ENCODE data around the gene MUC4. TPM values are rescaled to one million over a fixed set of nuclear protein-coding genes. Genes with fewer than 3 reads are reported as not detected.

Gene MUC4
- total and polyA plus RNA-seq, 4 donors, result 0.59 to 6.3 (median 2.0) TPM

- no peak overlapping the region for H3K4me3 ChIP-seq (ENCODE audit: low read depth, low read length)
- H3K27ac ChIP-seq (ENCODE audit: low read depth, low read length), result no peak overlapping the region
- 87% methylated on average over 24 of the region's 28 CpGs for WGBS (ENCODE audit: insufficient coverage)
- H3K36me3 ChIP-seq (ENCODE audit: control insufficient read depth, insufficient read depth, low read length), result no peaks in the 10 kb centered on the region
- H3K9me3 ChIP-seq (ENCODE audit: control insufficient read depth, insufficient read depth, low read length), result no peaks in the 10 kb centered on the region
- peaks cover 14% of the 10 kb centered on the region for H3K4me1 ChIP-seq (ENCODE audit: control insufficient read depth, insufficient read depth, low read length)
- DNase-seq (ENCODE audit: low read depth in 4 of 6, low spot score in 6 of 6), result no peak
- peaks cover 11% of the 10 kb centered on the region for H3K27me3 ChIP-seq (ENCODE audit: control insufficient read depth, insufficient read depth, low read length)
Observed at GRCh38 chr3:195763076-195763830, 48.5 kb downstream of the MUC4 start.

DNA sequence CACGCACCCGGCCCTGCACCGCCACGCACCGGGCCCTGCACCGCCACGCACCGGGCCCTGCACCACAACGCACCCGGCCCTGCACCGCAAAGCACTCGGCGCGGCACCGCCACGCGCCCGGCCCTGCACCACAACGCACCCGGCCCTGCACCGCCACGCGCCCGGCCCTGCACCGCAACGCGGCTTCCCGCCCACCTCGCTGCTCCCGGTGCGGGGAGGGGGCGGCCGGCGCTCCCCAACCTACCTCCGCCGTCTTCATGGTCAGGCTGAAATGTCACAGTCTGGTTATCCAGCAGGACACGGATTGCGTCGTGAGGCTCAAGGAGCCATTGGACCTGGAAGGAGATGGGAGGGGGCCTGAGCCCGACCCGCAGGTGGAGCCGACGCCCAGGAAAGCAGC, 49.1 kb downstream of the MUC4 start:
- no peak overlapping the region for H3K4me3 ChIP-seq (ENCODE audit: low read depth, low read length)
- no peak for DNase-seq (ENCODE audit: low read depth in 4 of 6, low spot score in 6 of 6)
- H3K9me3 ChIP-seq (ENCODE audit: control insufficient read depth, insufficient read depth, low read length), result no peaks in the 10 kb centered on the region
- 88% methylated on average over 35 of the region's 43 CpGs for WGBS (ENCODE audit: insufficient coverage)
- peaks cover 14% of the 10 kb centered on the region for H3K27me3 ChIP-seq (ENCODE audit: control insufficient read depth, insufficient read depth, low read length)
- no peak overlapping the region for H3K27ac ChIP-seq (ENCODE audit: low read depth, low read length)
- H3K4me1 ChIP-seq (ENCODE audit: control insufficient read depth, insufficient read depth, low read length), result peaks cover 19% of the 10 kb centered on the region
- H3K36me3 ChIP-seq (ENCODE audit: control insufficient read depth, insufficient read depth, low read length), result no peaks in the 10 kb centered on the region

DNA sequence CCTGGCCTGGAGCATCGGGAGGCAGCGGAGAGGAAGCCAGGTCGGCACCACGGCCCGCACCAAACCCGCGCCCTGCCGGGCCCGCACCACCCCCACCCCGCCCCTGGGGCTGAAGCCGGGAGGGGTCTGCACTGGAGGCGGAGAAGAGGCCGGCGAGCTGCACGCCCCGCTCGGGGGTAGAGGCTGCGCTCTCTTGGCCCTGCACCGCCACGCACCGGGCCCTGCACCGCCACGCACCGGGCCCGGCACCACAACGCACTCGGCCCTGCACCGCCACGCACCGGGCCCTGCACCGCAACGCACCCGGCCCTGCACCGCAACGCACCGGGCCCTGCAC, 49.5 kb downstream of the MUC4 start:
- Histone ChIP-seq H3K36me3 (ENCODE audit: control insufficient read depth, insufficient read depth, low read length) (no peaks in the 10 kb centered on the region), H3K9me3 (ENCODE audit: control insufficient read depth, insufficient read depth, low read length) (no peaks in the 10 kb centered on the region), H3K4me1 (ENCODE audit: control insufficient read depth, insufficient read depth, low read length) (peaks cover 23% of the 10 kb centered on the region), H3K4me3 (ENCODE audit: low read depth, low read length) (no peak overlapping the region), H3K27me3 (ENCODE audit: control insufficient read depth, insufficient read depth, low read length) (peaks cover 14% of the 10 kb centered on the region), H3K27ac (ENCODE audit: low read depth, low read length) (no peak overlapping the region)
- 75% methylated on average over 29 of the region's 36 CpGs for WGBS (ENCODE audit: insufficient coverage)
- DNase-seq (ENCODE audit: low read depth in 4 of 6, low spot score in 6 of 6), result no peak

DNA sequence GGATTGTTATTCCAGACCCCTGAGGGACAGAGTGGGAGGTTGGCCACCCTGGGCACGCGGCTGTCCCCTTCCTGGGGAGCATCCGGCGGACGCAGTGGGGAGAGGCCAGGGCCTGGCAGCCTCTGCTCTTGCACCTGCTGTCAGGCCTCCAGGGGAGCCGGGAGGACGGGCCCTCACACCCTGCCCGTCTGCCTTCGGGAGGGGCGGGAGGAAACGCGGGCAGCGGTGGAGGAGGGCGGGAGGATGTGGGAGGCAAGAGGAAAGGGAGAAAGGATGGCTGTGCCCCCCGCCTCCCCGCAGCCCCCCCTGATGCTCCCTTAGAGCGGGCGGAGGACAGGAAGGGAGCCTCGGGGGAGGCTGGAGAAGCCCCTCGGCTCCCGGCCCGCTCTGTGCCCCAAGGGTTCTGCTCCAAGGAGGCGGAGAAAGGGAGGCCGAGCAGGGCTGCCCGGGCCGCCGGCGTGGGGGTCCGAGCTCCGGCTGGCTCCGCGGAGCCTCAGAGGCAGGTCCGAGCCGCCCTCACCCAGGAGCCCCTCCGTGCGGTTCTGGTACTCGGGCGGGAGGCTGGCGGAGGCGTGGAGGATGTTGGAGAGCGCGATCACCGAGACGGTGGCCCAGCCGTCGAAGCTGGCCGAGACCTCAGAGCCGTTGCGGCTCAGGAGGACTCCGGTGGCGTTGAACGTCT, 50.0 kb downstream of the MUC4 start:
- H3K27me3 ChIP-seq (ENCODE audit: control insufficient read depth, insufficient read depth, low read length), result peaks cover 14% of the 10 kb centered on the region
- H3K9me3 ChIP-seq (ENCODE audit: control insufficient read depth, insufficient read depth, low read length), result no peaks in the 10 kb centered on the region
- no peak overlapping the region for H3K4me3 ChIP-seq (ENCODE audit: low read depth, low read length)
- H3K36me3 ChIP-seq (ENCODE audit: control insufficient read depth, insufficient read depth, low read length), result no peaks in the 10 kb centered on the region
- H3K27ac ChIP-seq (ENCODE audit: low read depth, low read length), result no peak overlapping the region
- 25% methylated on average over 49 of the region's 52 CpGs for WGBS (ENCODE audit: insufficient coverage)
- DNase-seq (ENCODE audit: low read depth in 4 of 6, low spot score in 6 of 6), result no peak
- H3K4me1 ChIP-seq (ENCODE audit: control insufficient read depth, insufficient read depth, low read length), result peaks cover 28% of the 10 kb centered on the region

DNA sequence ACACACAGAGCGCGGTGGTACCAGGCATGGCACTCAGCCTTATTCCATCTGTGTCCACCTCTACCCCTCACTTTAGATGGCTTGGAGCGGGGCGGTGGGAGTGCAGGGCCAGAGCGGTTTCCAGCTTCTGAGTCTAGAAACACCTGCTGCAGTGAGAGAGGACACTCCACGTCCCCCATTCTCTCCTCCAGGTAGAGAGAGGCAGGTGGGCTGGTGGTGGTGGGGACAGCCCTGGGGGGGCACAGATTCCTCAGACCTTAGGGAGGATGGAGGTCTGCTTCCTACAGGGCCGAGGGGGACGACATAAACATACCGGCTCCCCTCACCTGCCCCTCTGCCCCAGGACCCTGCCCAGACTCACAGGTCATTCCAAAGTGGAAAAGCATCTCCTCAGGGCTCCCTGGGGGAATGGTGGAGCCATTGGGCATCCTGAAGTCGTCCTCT, 50.6 kb downstream of the MUC4 start:
- WGBS (ENCODE audit: insufficient coverage), result 67% methylated on average over 3 of the region's 10 CpGs
- DNase-seq (ENCODE audit: low read depth in 4 of 6, low spot score in 6 of 6), result no peak
- Histone ChIP-seq H3K4me3 (ENCODE audit: low read depth, low read length) (no peak overlapping the region), H3K4me1 (ENCODE audit: control insufficient read depth, insufficient read depth, low read length) (peaks cover 31% of the 10 kb centered on the region), H3K27me3 (ENCODE audit: control insufficient read depth, insufficient read depth, low read length) (peaks cover 14% of the 10 kb centered on the region), H3K36me3 (ENCODE audit: control insufficient read depth, insufficient read depth, low read length) (no peaks in the 10 kb centered on the region), H3K9me3 (ENCODE audit: control insufficient read depth, insufficient read depth, low read length) (no peaks in the 10 kb centered on the region), H3K27ac (ENCODE audit: low read depth, low read length) (peak overlapping the region; percentile 57)

- H3K27ac ChIP-seq (ENCODE audit: low read depth, low read length), result peak overlapping the region; percentile 57
- H3K36me3 ChIP-seq (ENCODE audit: control insufficient read depth, insufficient read depth, low read length), result no peaks in the 10 kb centered on the region
- 72% methylated on average over 24 of the region's 24 CpGs for WGBS (ENCODE audit: insufficient coverage)
- H3K27me3 ChIP-seq (ENCODE audit: control insufficient read depth, insufficient read depth, low read length), result peaks cover 14% of the 10 kb centered on the region
- no peaks in the 10 kb centered on the region for H3K9me3 ChIP-seq (ENCODE audit: control insufficient read depth, insufficient read depth, low read length)
- H3K4me3 ChIP-seq (ENCODE audit: low read depth, low read length), result no peak overlapping the region
- peaks cover 34% of the 10 kb centered on the region for H3K4me1 ChIP-seq (ENCODE audit: control insufficient read depth, insufficient read depth, low read length)
- peak in 5 of 6 donors; percentile 42 to 85 (median 51) for DNase-seq (ENCODE audit: low read depth in 4 of 6, low spot score in 6 of 6)
Observed at GRCh38 chr3:195760345-195761122, 51.2 kb downstream of the MUC4 start.

DNA sequence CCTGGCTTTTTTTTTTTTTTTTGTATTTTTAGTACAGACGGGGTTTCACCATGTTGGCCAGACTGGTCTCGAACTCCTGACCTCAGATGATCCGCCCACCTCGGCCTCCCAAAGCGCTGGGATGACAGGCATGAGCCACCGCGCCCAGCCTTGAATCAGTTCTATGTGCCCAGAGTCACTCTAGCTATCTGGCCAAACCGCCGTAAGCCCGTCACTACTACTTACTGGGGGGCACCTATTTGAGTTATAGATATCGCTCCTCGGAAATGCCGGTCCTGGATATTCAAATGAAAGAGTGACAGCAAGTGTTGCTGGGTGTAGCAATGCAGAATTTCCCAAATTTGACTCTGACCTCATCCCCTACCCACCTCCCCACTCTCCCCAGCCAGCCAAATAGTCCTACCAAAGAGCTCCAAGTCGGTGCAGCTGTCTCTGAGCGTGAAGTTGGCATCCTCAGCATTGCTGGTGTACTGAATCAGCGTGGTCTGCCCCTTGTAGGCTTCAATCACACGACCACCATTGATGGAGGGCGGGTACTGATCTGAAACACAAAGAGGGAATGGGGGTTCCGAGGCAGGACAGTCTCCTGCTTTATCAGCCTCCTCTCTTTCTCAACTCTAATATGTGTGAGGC, 52.9 kb downstream of the MUC4 start:
- no peaks in the 10 kb centered on the region for H3K9me3 ChIP-seq (ENCODE audit: control insufficient read depth, insufficient read depth, low read length)
- H3K36me3 ChIP-seq (ENCODE audit: control insufficient read depth, insufficient read depth, low read length), result no peaks in the 10 kb centered on the region
- H3K27ac ChIP-seq (ENCODE audit: low read depth, low read length), result no peak overlapping the region
- peaks cover 14% of the 10 kb centered on the region for H3K27me3 ChIP-seq (ENCODE audit: control insufficient read depth, insufficient read depth, low read length)
- 86% methylated on average over 17 of the region's 19 CpGs for WGBS (ENCODE audit: insufficient coverage)
- no peak overlapping the region for H3K4me3 ChIP-seq (ENCODE audit: low read depth, low read length)
- peaks cover 34% of the 10 kb centered on the region for H3K4me1 ChIP-seq (ENCODE audit: control insufficient read depth, insufficient read depth, low read length)
- DNase-seq (ENCODE audit: low read depth in 4 of 6, low spot score in 6 of 6), result no peak

DNA sequence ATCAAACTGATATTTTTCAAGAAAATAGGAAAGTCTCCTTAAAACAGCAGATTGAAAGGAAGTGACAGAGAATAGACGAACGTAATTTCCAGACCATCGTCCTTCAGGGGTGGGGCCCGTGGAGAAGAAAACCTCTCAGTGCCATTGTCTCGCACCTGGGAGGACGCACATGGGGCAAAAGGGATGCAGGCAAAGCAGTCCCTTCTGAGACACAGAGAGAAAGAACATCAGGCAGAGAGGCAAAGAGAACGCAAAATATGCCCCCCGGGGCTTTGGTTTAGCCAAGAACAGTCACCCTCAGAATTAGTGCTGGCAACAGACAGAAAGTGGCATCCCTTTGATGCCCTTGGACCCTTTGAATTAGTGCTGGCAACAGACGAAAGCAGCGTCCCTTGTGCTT, 53.9 kb downstream of the MUC4 start:
- H3K9me3 ChIP-seq (ENCODE audit: control insufficient read depth, insufficient read depth, low read length), result no peaks in the 10 kb centered on the region
- peaks cover 40% of the 10 kb centered on the region for H3K4me1 ChIP-seq (ENCODE audit: control insufficient read depth, insufficient read depth, low read length)
- no peak overlapping the region for H3K4me3 ChIP-seq (ENCODE audit: low read depth, low read length)
- 44% methylated on average over 10 of the region's 10 CpGs for WGBS (ENCODE audit: insufficient coverage)
- DNase-seq (ENCODE audit: low read depth in 4 of 6, low spot score in 6 of 6), result peak in 1 of 6 donors; percentile 9
- no peak overlapping the region for H3K27ac ChIP-seq (ENCODE audit: low read depth, low read length)
- H3K27me3 ChIP-seq (ENCODE audit: control insufficient read depth, insufficient read depth, low read length), result peaks cover 13% of the 10 kb centered on the region
- no peaks in the 10 kb centered on the region for H3K36me3 ChIP-seq (ENCODE audit: control insufficient read depth, insufficient read depth, low read length)

GRCh38 chr3:195757438-195757770, 54.3 kb downstream of the MUC4 start:
- WGBS (ENCODE audit: insufficient coverage), result 22% methylated on average over 6 of the region's 8 CpGs
- H3K4me1 ChIP-seq (ENCODE audit: control insufficient read depth, insufficient read depth, low read length), result peaks cover 40% of the 10 kb centered on the region
- H3K27me3 ChIP-seq (ENCODE audit: control insufficient read depth, insufficient read depth, low read length), result peaks cover 11% of the 10 kb centered on the region
- H3K36me3 ChIP-seq (ENCODE audit: control insufficient read depth, insufficient read depth, low read length), result no peaks in the 10 kb centered on the region
- no peak for DNase-seq (ENCODE audit: low read depth in 4 of 6, low spot score in 6 of 6)
- no peaks in the 10 kb centered on the region for H3K9me3 ChIP-seq (ENCODE audit: control insufficient read depth, insufficient read depth, low read length)
- no peak overlapping the region for H3K27ac ChIP-seq (ENCODE audit: low read depth, low read length)
- H3K4me3 ChIP-seq (ENCODE audit: low read depth, low read length), result no peak overlapping the region

All from spinal cord (tissue), 10 donors.